Retinal pigment epithelial cell (primary cell): ENCODE results near the gene CLK4.

Experiments
- DNase-seq: peaks from one replicate; pipeline ENCODE4 v3.0.0-alpha.2; 2010; ENCODE audit warnings: low read depth
- H3K4me3 ChIP-seq: 2 replicates; pipeline ENCODE4 v1.5.1; 2011; ENCODE audit warnings: mild to moderate bottlenecking, low read length, control low read depth, moderate library complexity
- CTCF ChIP-seq: conservative IDR thresholded peaks from 2 replicates; pipeline ENCODE4 v1.5.1; 2011; ENCODE audit warnings: low read depth, low read length, control low read depth, inconsistent platforms

Gene CLK4

GRCh38 chr5:178605788-178606187 is 21.1 kb downstream of the CLK4 start:
- no peak overlapping the region for H3K4me3 ChIP-seq
- no peak for TF ChIP-seq CTCF
- DNase-seq, result no peak

GRCh38 chr5:178602752-178603151 is 24.1 kb downstream of the CLK4 start:
- TF ChIP-seq CTCF, result no peak
- DNase-seq, result no peak
- H3K4me3 ChIP-seq, result no peak overlapping the region

- no peak for TF ChIP-seq CTCF
- DNase-seq, result no peak
- H3K4me3 ChIP-seq, result no peak overlapping the region
Measured at GRCh38 chr5:178595750-178596149, 31.1 kb downstream of the CLK4 start.

GRCh38 chr5:178595150-178595549 is 31.7 kb downstream of the CLK4 start:
- H3K4me3 ChIP-seq, result no peak overlapping the region
- TF ChIP-seq CTCF, result no peak
- no peak for DNase-seq

GRCh38 chr5:178590924-178591423 is 35.9 kb downstream of the CLK4 start:
- TF ChIP-seq CTCF, result no peak
- no peak for DNase-seq
- H3K4me3 ChIP-seq, result peak overlapping the region; percentile 30

GRCh38 chr5:178590141-178590923 is 36.5 kb downstream of the CLK4 start, which contains the start of gene COL23A1:
Gene COL23A1 (minus strand): TSS chr5:178590393.
- peak; percentile 16 for DNase-seq
- peak; percentile 80 for TF ChIP-seq CTCF
- peak within 1 kb of the TSS; percentile 30 for H3K4me3 ChIP-seq
